Muscle layer of colon (tissue), 2 donors: ENCODE results near the gene MACROD2.

Experiments used
- H3K27ac ChIP-seq: one replicate; pipeline ENCODE4 v1.7.0; 2013; ENCODE audit warnings: low read depth, mild to moderate bottlenecking, low read length, moderate library complexity
- H3K27me3 ChIP-seq, 2 donors: one replicate each; pipeline ENCODE4 v1.7.0; 2013; ENCODE audit warnings: low read length in 2 of 2, mild to moderate bottlenecking in 2 of 2; ENCODE audit not compliant: insufficient read depth in 2 of 2, control insufficient read depth in 1 of 2
- H3K36me3 ChIP-seq: one replicate; pipeline ENCODE4 v1.7.0; 2013; ENCODE audit warnings: mild to moderate bottlenecking, low read length; ENCODE audit not compliant: insufficient read depth
- H3K4me1 ChIP-seq: one replicate; pipeline ENCODE4 v1.7.0; 2013; ENCODE audit warnings: mild to moderate bottlenecking, low read length; ENCODE audit not compliant: insufficient read depth
- H3K4me3 ChIP-seq, 2 donors: one replicate each; pipeline ENCODE4 v1.7.0; 2013; ENCODE audit warnings: low read length in 2 of 2, low read depth in 1 of 2, mild to moderate bottlenecking in 1 of 2, moderate library complexity in 1 of 2
- H3K9ac ChIP-seq: one replicate; pipeline ENCODE4 v1.7.0; 2013; ENCODE audit warnings: low read length
- H3K9me3 ChIP-seq: one replicate; pipeline ENCODE4 v1.7.0; 2013; ENCODE audit warnings: mild to moderate bottlenecking, low read length
- donor health status: abdominal sarcoma.
- donor health status: Adenocarcinoma of cecum.

Gene MACROD2

DNA sequence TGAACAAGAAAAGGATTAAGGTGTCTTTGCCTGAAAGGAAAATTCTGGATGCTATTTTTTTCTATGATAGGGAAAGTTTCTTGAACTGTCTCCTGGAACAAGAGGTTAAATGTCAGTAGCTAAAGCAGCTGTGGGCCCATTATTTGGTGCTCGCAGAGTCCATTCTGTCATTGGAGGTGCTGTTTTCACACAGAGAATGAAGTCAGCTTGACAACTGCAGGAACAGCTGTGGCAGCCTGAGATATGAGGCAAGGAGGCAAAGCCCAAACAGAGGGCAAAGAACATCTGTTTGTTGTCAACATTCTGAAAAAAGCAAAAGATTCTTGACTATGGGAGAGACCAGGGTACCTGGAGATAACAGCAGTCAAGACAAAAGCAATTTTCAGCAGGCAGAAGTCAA is 2029.8 kb downstream of the MACROD2 start:
- Histone ChIP-seq H3K27ac (no peak overlapping the region), H3K4me1 (no peaks in the 10 kb centered on the region), H3K4me3 (no peak overlapping the region), H3K9ac (no peak overlapping the region), H3K9me3 (no peaks in the 10 kb centered on the region), H3K27me3 (no peaks in the 10 kb centered on the region), H3K36me3 (no peaks in the 10 kb centered on the region)

DNA sequence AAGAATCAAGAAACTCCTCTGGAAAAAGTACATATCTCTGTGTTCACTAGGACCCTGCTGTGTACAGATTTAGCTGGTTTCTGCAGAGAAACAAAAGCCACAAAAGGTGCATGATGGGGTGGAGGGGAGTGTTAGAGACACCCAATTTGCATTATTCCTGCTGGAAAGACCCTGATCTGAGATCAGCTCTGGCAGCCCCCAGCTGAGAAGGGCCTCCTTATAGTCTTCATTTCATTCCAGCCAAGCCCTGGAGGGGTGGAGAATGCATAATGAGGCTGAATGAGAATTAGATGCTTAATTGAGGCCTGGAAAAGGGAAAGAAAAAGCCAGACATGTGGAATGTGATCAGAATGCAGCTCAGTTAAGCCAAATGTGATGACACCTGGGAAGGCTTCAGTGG is 2032.4 kb downstream of the MACROD2 start:
- H3K27me3 ChIP-seq = no peaks in the 10 kb centered on the region
- no peaks in the 10 kb centered on the region for H3K4me1 ChIP-seq
- no peaks in the 10 kb centered on the region for H3K36me3 ChIP-seq
- H3K9ac ChIP-seq = no peak overlapping the region
- no peaks in the 10 kb centered on the region for H3K9me3 ChIP-seq
- no peak overlapping the region for H3K27ac ChIP-seq
- no peak overlapping the region for H3K4me3 ChIP-seq

DNA sequence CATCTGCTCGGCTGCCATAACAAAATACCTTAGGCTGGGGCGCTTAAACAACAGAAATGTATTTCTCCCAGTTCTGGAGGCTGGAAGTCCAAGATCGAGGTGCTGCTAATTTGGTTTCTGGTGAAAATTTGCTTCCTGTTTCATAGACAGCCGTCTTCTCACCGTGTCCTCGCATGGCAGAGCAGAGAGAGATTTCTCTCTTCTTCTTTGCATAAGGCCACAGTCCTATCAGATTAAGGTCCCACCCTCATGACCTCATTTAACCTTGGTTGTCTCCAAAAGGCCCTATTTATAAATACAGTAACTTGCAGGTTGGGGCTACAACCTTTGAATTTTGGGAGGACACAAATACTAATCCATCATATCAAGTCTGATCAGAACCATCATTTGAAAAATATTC is 2033.6 kb downstream of the MACROD2 start:
- Histone ChIP-seq H3K4me3 (no peak overlapping the region), H3K36me3 (no peaks in the 10 kb centered on the region), H3K9me3 (no peaks in the 10 kb centered on the region), H3K4me1 (no peaks in the 10 kb centered on the region), H3K27ac (no peak overlapping the region), H3K27me3 (no peaks in the 10 kb centered on the region), H3K9ac (no peak overlapping the region)

DNA sequence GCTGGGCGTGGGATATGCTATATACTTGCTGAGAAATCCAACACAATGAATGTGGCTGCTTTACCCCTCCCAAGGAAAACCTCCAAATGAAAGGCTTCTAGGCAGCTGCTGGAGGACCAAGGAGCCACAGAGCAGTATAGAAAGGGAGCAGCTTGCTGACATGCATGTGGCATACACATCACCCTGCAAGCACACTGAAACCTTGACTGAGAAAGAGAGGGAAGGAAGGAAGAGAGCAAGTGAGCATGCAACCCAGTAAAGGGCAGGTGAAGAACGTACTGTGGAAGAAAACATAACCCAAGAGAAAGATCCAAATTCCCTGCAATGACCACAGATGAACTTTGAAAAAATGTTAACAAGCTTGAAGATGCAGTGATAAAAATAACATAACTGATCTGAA is 2034.9 kb downstream of the MACROD2 start:
- Histone ChIP-seq H3K9ac (no peak overlapping the region), H3K4me1 (no peaks in the 10 kb centered on the region), H3K4me3 (no peak overlapping the region), H3K27me3 (no peaks in the 10 kb centered on the region), H3K9me3 (no peaks in the 10 kb centered on the region), H3K27ac (no peak overlapping the region), H3K36me3 (no peaks in the 10 kb centered on the region)

DNA sequence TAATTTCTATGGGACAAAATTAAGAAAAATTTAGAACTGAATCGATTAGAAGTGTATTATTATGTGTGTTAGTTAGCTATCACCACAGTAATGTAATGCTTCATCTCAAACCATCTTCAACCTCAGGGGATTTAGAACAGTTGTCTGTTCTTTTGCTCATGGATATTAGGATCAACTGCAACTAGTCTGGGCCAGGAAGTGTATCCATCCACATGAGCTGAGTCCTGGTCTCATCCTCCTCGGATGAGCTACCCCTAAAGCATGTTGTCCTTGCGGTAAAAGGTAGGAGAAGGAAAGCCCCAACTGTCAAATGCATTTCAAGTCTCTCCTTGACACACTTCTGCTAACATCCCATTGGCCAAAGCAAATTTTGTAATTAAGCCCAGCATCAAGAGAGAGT is 2040.3 kb downstream of the MACROD2 start:
- H3K9ac ChIP-seq = no peak overlapping the region
- no peak overlapping the region for H3K27ac ChIP-seq
- no peaks in the 10 kb centered on the region for H3K36me3 ChIP-seq
- no peaks in the 10 kb centered on the region for H3K27me3 ChIP-seq
- H3K9me3 ChIP-seq = no peaks in the 10 kb centered on the region
- H3K4me1 ChIP-seq = no peaks in the 10 kb centered on the region
- H3K4me3 ChIP-seq = no peak overlapping the region

DNA sequence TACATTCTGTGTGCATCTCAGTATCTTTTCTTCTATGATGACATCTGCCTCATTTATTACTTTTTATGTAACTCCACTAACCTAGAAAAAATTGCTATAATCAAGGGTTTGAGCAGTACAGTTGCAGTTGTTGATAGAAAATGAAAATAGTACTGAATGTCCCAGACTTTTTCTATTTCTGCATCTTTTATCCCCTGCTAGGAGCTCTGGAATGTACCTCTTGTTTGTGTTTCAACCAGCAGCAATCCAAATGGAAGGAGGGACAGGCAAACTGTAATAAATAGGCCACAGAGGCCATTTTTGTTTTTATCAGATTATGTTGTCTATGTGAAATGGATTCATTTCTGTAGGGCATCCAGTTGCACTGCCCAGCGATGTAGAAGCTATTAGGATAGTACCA is 2041.0 kb downstream of the MACROD2 start:
- no peak overlapping the region for H3K9ac ChIP-seq
- no peaks in the 10 kb centered on the region for H3K27me3 ChIP-seq
- no peaks in the 10 kb centered on the region for H3K9me3 ChIP-seq
- H3K4me3 ChIP-seq = no peak overlapping the region
- H3K4me1 ChIP-seq = no peaks in the 10 kb centered on the region
- no peaks in the 10 kb centered on the region for H3K36me3 ChIP-seq
- no peak overlapping the region for H3K27ac ChIP-seq

DNA sequence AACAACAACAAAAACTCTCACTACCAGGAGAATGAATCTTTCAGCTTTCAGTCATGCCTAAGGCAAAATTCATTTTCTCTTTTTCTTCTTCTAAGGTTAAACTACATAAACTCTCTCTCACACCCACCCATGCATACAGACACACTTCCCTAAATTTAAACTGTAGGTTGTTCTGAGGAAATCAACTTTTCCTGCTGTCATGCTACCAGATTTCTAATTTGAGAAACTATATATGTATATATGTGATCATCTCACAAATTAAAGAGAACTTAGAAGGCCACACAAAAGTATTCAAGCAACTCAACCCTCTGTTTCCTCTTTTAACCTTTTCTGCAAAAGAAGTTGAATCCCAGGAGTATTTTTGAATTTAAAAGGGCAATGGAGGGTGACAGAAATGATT is 2045.4 kb downstream of the MACROD2 start:
- H3K9me3 ChIP-seq = no peaks in the 10 kb centered on the region
- no peaks in the 10 kb centered on the region for H3K27me3 ChIP-seq
- no peak overlapping the region for H3K9ac ChIP-seq
- no peak overlapping the region for H3K27ac ChIP-seq
- H3K36me3 ChIP-seq = no peaks in the 10 kb centered on the region
- H3K4me3 ChIP-seq = no peak overlapping the region
- no peaks in the 10 kb centered on the region for H3K4me1 ChIP-seq

DNA sequence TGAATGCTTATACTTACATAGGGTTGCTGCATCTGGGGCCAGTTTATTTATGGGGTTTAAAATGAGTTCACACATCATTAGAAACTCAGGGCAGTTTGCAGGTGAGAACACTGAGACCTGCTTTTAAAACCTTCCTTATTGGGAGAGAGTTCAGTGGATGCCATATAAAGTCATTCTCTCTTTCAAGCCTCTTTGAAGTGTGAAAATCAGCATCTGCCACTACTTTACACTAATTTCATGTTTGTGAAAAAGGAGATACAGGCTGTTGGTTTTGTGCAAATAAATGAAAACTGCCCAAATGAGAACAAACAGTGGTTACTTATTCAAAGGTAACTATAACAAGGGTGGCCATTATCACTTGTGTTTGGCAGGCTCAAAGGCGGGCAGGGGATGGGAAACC is 2047.4 kb downstream of the MACROD2 start:
- H3K27me3 ChIP-seq = no peaks in the 10 kb centered on the region
- no peak overlapping the region for H3K27ac ChIP-seq
- no peaks in the 10 kb centered on the region for H3K4me1 ChIP-seq
- no peak overlapping the region for H3K9ac ChIP-seq
- H3K36me3 ChIP-seq = no peaks in the 10 kb centered on the region
- no peak overlapping the region for H3K4me3 ChIP-seq
- no peaks in the 10 kb centered on the region for H3K9me3 ChIP-seq

DNA sequence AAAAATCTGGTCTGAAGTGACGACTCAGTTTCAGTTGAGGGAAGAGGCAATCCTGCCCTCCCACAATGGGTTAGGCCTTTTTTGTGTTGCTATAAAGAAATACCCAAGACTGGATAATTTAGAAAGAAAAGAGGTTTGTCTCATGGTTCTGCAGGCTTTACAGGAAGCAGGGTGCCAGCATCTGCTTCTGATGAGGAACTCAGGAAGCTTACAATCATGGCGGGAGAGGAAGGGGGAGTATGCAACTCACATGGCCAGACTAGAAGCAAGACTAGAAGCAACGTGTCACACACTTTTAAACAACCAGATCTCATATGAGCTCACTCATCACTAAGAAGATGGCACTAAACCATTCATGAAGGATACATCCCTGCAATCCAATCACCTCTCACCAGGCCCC is 2048.6 kb downstream of the MACROD2 start:
- no peaks in the 10 kb centered on the region for H3K9me3 ChIP-seq
- no peak overlapping the region for H3K4me3 ChIP-seq

DNA sequence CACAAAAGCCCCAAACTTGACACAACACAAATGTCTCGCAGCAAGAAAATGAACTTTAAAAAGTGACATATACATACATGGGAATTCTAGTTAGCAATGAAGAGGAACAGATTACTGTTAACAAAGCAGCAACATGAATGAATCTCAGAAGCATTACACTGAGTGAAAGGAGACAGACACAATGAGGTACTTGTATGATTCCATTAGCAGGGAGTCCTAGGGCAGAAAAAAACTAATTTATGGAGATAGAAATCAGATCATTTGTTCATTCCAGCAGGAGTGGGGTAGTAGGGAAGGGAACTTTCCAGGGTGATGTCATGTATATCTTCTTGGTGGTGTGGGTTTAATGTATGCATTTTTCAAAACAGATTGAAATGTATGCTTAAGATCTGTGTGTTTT is 2053.6 kb downstream of the MACROD2 start:
- H3K36me3 ChIP-seq = no peaks in the 10 kb centered on the region
- no peak overlapping the region for H3K9ac ChIP-seq
- no peak overlapping the region for H3K4me3 ChIP-seq
- no peaks in the 10 kb centered on the region for H3K27me3 ChIP-seq
- no peak overlapping the region for H3K27ac ChIP-seq
- H3K9me3 ChIP-seq = no peaks in the 10 kb centered on the region
- H3K4me1 ChIP-seq = no peaks in the 10 kb centered on the region

More for the DNA sequence above, 2048.6 kb downstream of the MACROD2 start:
- no peak overlapping the region for H3K27ac ChIP-seq
- no peaks in the 10 kb centered on the region for H3K36me3 ChIP-seq
- H3K27me3 ChIP-seq = no peaks in the 10 kb centered on the region
- H3K9ac ChIP-seq = no peak overlapping the region
- H3K4me1 ChIP-seq = no peaks in the 10 kb centered on the region

DNA sequence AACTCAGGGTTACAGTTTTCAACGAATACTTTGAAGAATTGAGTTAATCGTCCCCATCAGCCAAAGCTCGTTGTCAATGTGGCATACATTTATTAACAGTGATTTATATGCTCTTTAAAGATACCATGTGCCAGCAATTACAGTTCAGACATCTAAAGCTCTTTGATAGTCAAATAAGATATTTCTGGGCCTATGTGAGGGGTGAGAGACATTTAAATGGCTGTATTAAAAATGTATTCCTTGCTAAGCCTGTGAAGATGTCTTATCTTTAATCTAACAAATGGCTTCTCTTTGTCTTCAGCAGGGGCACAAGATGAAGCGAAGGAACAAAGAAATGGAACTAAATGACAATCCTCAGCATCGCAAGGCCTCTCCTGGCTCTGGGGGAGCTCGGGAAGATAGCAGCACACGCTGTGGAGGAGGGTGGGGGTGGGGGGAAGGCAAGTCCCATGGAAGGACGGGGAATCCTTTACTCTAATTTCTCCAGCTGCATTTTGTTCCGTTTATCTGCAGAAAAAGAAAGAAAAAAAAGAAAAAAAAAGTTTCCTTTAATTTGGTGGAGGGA is 2054.3 kb downstream of the MACROD2 start:
- no peaks in the 10 kb centered on the region for H3K36me3 ChIP-seq
- no peak overlapping the region for H3K4me3 ChIP-seq
- no peaks in the 10 kb centered on the region for H3K9me3 ChIP-seq
- no peak overlapping the region for H3K9ac ChIP-seq
- H3K27me3 ChIP-seq = no peaks in the 10 kb centered on the region
- H3K27ac ChIP-seq = no peak overlapping the region
- no peaks in the 10 kb centered on the region for H3K4me1 ChIP-seq

DNA sequence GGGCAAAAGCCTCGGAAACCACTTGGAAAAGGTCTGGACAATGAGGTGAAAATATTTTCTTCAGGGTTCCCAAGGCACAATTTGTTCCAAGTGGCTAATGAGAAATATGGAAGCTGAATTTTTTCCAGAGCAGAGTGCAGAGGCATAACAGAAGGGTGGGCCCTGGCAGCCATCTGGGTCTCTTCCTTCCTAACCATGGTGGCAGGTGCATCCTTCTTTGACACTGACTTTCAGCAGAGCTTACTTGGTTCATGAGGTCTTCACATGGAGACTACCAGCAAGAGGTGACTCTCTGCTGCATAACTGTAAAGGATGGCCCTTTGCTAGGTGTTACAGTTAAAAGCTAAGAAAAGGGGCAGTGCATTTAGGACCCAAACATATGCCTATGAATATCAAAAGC is 2055.1 kb downstream of the MACROD2 start:
- H3K9ac ChIP-seq = no peak overlapping the region
- H3K4me1 ChIP-seq = no peaks in the 10 kb centered on the region
- H3K27ac ChIP-seq = no peak overlapping the region
- H3K36me3 ChIP-seq = no peaks in the 10 kb centered on the region
- H3K9me3 ChIP-seq = no peaks in the 10 kb centered on the region
- H3K27me3 ChIP-seq = no peaks in the 10 kb centered on the region
- no peak overlapping the region for H3K4me3 ChIP-seq
